HepG2 (cell line): Measurements from ENCODE around the gene KIAA0232. TPM values are rescaled to one million over a fixed set of nuclear protein-coding genes. Genes with fewer than 3 reads are reported as not detected.

Experiments
- CREB1 ChIP-seq, 2 experiments: fragments of 450-650 bp in 1 of 2; IDR thresholded peaks; 2 replicates each; pipeline ENCODE4 v1.6.1; 2016 to 2017; ENCODE audit warnings: control low read depth in 1 of 2, mild to moderate bottlenecking in 1 of 2, missing compliant biosample characterization in 1 of 2, missing genetic modification characterization in 1 of 2
- EEA1 ChIP-seq: sonication (generic); formaldehyde crosslinking; IDR thresholded peaks from 2 replicates; pipeline ENCODE4 v1.5.1; 2020; ENCODE audit warnings: mild to moderate bottlenecking, missing genetic modification reagents, borderline replicate concordance
- ELF3 ChIP-seq: IDR thresholded peaks from 2 replicates; pipeline ENCODE4 v1.6.1; 2016; ENCODE audit warnings: missing genetic modification reagents, missing compliant biosample characterization
- ERF ChIP-seq: IDR thresholded peaks from 2 replicates; pipeline ENCODE4 v1.6.1; 2018; ENCODE audit warnings: missing biosample characterization, missing genetic modification reagents
- FOXA3 ChIP-seq: IDR thresholded peaks from 2 replicates; pipeline ENCODE4 v1.6.1; 2016; ENCODE audit warnings: missing genetic modification reagents, missing compliant biosample characterization
- HES4 ChIP-seq: sonication (generic); formaldehyde crosslinking; IDR thresholded peaks from 2 replicates; pipeline ENCODE4 v1.9.0; 2021; ENCODE audit warnings: mild to moderate bottlenecking, missing genetic modification reagents, borderline replicate concordance
- HIC2 ChIP-seq: sonication (generic); formaldehyde crosslinking; IDR thresholded peaks from 2 replicates; pipeline ENCODE4 v1.9.0; 2022; ENCODE audit warnings: low read depth, missing genetic modification reagents
- KDM3A ChIP-seq: IDR thresholded peaks from 2 replicates; pipeline ENCODE4 v1.6.1; 2018; ENCODE audit warnings: low read depth, missing compliant biosample characterization
- NR2C2 ChIP-seq: sonication (generic); formaldehyde crosslinking; IDR thresholded peaks from 2 replicates; pipeline ENCODE4 v1.4.0; 2020; ENCODE audit warnings: missing genetic modification reagents, mild to moderate bottlenecking, moderate library complexity, borderline replicate concordance
- NR2F6 ChIP-seq, 2 experiments: IDR thresholded peaks; 2 replicates each; pipeline ENCODE4 v1.6.1; 2016; ENCODE audit warnings: antibody characterized with exemption in 1 of 2, mild to moderate bottlenecking in 1 of 2
- REL ChIP-seq: sonication (generic); formaldehyde crosslinking; conservative IDR thresholded peaks from 2 replicates; pipeline ENCODE4 v1.8.0; 2022; ENCODE audit warnings: mild to moderate bottlenecking, missing genetic modification reagents, moderate library complexity
- STAT5B ChIP-seq: sonication (generic); formaldehyde crosslinking; IDR thresholded peaks from 2 replicates; pipeline ENCODE4 v1.4.0; 2020; ENCODE audit warnings: missing genetic modification reagents
- TGIF2 ChIP-seq: IDR thresholded peaks from 2 replicates; pipeline ENCODE4 v1.6.1; 2016; ENCODE audit warnings: control low read depth, missing compliant biosample characterization
- XBP1 ChIP-seq: sonication (generic); formaldehyde crosslinking; IDR thresholded peaks from 2 replicates; pipeline ENCODE4 v1.5.0; 2020; ENCODE audit warnings: missing genetic modification reagents
- ZFP41 ChIP-seq: sonication (generic); formaldehyde crosslinking; IDR thresholded peaks from 2 replicates; pipeline ENCODE4 v1.4.0; 2020; ENCODE audit warnings: mild to moderate bottlenecking, missing genetic modification reagents, borderline replicate concordance
- ZNF510 ChIP-seq: sonication (generic); formaldehyde crosslinking; IDR thresholded peaks from 2 replicates; pipeline ENCODE4 v1.4.0; 2020; ENCODE audit warnings: low read depth, mild to moderate bottlenecking, missing genetic modification reagents
- ZNF546 ChIP-seq: sonication (generic); formaldehyde crosslinking; conservative IDR thresholded peaks from 2 replicates; pipeline ENCODE4 v1.8.1; 2023; ENCODE audit warnings: mild to moderate bottlenecking, missing genetic modification reagents
- ZNF563 ChIP-seq: sonication (generic); formaldehyde crosslinking; IDR thresholded peaks from 2 replicates; pipeline ENCODE4 v1.8.0; 2022; ENCODE audit warnings: mild to moderate bottlenecking, moderate library complexity, missing genetic modification reagents
- ZNF589 ChIP-seq: sonication (generic); formaldehyde crosslinking; conservative IDR thresholded peaks from 2 replicates; pipeline ENCODE4 v1.8.0; 2022; ENCODE audit warnings: mild to moderate bottlenecking, moderate library complexity, missing genetic modification reagents
- polyA plus RNA-seq, 8 experiments: library from polyadenylated mRNA; depleted of rRNA in 3 of 8; stranded (reverse) in 7 of 8; unstranded in 1 of 8; fragments of >200 nt; fragmentation: Illumina TruSeq in 4 of 8; extraction: Trizol in 4 of 8; gene quantifications; 2 replicates each; pipeline versions ENCODE4 v1.2.1 to v1.2.3, GENCODE V29; 2011 to 2016; ENCODE audit warnings: low read depth in 4 of 8, missing spikeins in 1 of 8, mixed read lengths in 1 of 8; ENCODE audit not compliant: insufficient read depth in 1 of 8
- total RNA-seq, 5 experiments: library from RNA; depleted of rRNA; stranded (reverse); fragments of >200 nt; fragmentation: Illumina TruSeq; extraction: Trizol; gene quantifications; 2 replicates each; pipeline ENCODE4 v1.2.3, GENCODE V29; 2016; ENCODE audit warnings: low read depth in 1 of 5
- TF ChIP-seq, protein P1 (sequence below): sonication (generic); formaldehyde crosslinking; IDR thresholded peaks from 2 replicates; pipeline ENCODE4 v1.5.0; 2020; ENCODE audit warnings: missing genetic modification reagents
- TF ChIP-seq, protein P2 (sequence below): sonication (generic); formaldehyde crosslinking; IDR thresholded peaks from 2 replicates; pipeline ENCODE4 v1.5.0; 2020; ENCODE audit warnings: missing genetic modification reagents, mild to moderate bottlenecking, borderline replicate concordance
- TF ChIP-seq, protein P3 (sequence below): sonication (generic); formaldehyde crosslinking; IDR thresholded peaks from 2 replicates; pipeline ENCODE4 v1.4.0; 2020; ENCODE audit warnings: mild to moderate bottlenecking, missing genetic modification reagents

Gene KIAA0232
- total and polyA plus RNA-seq, 2 of the 13 experiments (the other 11 are each of a cell fraction or from before 2014, with no cell fraction given), result 7.8 to 17.1 TPM

DNA sequence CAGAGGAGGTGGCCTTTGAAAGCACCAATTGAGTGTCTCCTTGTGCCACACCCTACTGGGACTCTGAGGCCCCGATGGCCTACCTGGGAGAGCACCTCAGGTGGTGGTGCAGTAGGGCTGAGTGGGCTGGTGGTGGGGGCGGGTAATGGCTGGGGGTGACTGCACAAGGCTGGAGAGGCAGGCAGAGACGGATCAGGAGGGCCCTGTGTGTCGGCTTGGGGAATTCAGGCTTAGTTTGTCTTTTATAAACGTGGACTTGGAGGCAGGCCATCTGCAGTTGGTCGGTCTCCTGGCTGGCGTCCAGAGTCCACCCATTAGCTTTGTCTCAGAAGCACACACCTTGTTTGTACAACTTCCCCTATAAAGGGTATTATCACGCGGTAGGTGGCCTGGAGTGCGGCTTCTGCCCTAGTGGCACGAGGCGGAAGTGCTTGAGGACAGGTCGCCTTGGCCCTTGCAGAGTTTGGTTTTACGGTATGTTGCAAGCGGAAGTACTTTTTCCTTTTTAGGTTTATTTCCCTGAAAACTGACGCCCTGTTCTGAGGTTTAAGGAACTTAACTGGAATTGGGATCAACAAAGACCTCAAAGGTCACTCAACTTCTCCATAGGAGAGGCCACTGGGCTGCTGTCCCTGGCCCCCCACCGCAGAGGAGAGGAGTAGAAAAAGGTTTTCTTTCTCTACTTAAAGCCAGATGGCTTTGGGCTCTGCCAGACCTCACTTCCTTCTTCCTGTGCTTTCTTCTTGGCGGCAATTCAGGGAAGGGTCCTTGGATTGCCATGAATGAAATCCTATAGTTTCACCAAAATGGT is 135.1 kb downstream of the KIAA0232 start (continued):
- TF ChIP-seq ZNF589 (CRISPR knock-in tag) (peak; percentile 83; the same call in 1 of the 2 replicates), CREB1 (IDR thresholded peaks at IDR 0.05) (no peak), CREB1 (CRISPR knock-in tag; IDR thresholded peaks at IDR 0.05) (no peak), HIC2 (CRISPR knock-in tag) (peak; percentile 60; the same call in 1 of the 2 replicates), ZFP41 (CRISPR knock-in tag) (no peak), TGIF2 (CRISPR knock-in tag) (no peak), ZNF563 (CRISPR knock-in tag) (peak; percentile 82; the same call in 1 of the 2 replicates), XBP1 (CRISPR knock-in tag) (peak; percentile 93), ELF3 (CRISPR knock-in tag) (peak; percentile 99), KDM3A (CRISPR knock-in tag) (peak; percentile 39; the same call in 1 of the 2 replicates), EEA1 (CRISPR knock-in tag) (no peak), FOXA3 (CRISPR knock-in tag) (peak; percentile 94), STAT5B (CRISPR knock-in tag) (peak; percentile 67; the same call in 1 of the 2 replicates), ERF (CRISPR knock-in tag) (peak; percentile 99), ZNF546 (CRISPR knock-in tag) (0 out of 2 replicates have a peak, but pooled peaks have one; percentile 60), NR2F6 (IDR thresholded peaks at IDR 0.05) (peak; percentile 76), NR2F6 (CRISPR knock-in tag; IDR thresholded peaks at IDR 0.05) (peak; percentile 88), REL (CRISPR knock-in tag) (peak; percentile 73; the same call in 1 of the 2 replicates), ZNF510 (CRISPR knock-in tag) (peak; percentile 92), HES4 (CRISPR knock-in tag) (peak; percentile 74; the same call in 1 of the 2 replicates), NR2C2 (CRISPR knock-in tag) (peak; percentile 75; the same call in 1 of the 2 replicates)
- TF ChIP-seq, protein P1, sequence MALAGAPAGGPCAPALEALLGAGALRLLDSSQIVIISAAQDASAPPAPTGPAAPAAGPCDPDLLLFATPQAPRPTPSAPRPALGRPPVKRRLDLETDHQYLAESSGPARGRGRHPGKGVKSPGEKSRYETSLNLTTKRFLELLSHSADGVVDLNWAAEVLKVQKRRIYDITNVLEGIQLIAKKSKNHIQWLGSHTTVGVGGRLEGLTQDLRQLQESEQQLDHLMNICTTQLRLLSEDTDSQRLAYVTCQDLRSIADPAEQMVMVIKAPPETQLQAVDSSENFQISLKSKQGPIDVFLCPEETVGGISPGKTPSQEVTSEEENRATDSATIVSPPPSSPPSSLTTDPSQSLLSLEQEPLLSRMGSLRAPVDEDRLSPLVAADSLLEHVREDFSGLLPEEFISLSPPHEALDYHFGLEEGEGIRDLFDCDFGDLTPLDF (CRISPR knock-in tag), result no peak
- TF ChIP-seq, protein P2, sequence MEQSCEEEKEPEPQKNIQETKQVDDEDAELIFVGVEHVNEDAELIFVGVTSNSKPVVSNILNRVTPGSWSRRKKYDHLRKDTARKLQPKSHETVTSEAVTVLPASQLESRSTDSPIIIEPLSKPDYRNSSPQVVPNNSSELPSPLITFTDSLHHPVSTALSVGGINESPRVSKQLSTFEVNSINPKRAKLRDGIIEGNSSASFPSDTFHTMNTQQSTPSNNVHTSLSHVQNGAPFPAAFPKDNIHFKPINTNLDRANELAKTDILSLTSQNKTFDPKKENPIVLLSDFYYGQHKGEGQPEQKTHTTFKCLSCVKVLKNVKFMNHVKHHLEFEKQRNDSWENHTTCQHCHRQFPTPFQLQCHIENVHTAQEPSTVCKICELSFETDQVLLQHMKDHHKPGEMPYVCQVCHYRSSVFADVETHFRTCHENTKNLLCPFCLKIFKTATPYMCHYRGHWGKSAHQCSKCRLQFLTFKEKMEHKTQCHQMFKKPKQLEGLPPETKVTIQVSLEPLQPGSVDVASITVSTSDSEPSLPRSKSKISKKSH (CRISPR knock-in tag), result peak; percentile 40; the same call in 1 of the 2 replicates
- TF ChIP-seq, protein P3, sequence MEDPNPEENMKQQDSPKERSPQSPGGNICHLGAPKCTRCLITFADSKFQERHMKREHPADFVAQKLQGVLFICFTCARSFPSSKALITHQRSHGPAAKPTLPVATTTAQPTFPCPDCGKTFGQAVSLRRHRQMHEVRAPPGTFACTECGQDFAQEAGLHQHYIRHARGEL (CRISPR knock-in tag), result no peak
